ENCODE data around the gene ARL17B. TPM values are rescaled to one million over a fixed set of nuclear protein-coding genes. Genes with fewer than 3 reads are reported as not detected.
A peak's percentile ranks its signal among the peaks of the same experiment; 100 is the strongest.
"Not testable (repeated sequence)": the region's sequence is repeated elsewhere in the genome, so short reads cannot be mapped to it uniquely, and the experiment has no call there.

ARL17B gene
- total RNA-seq, 2 experiments from 2014 or later: 15.5 to 29.7 TPM

- intact Hi-C loops (cut with micrococcal nuclease; ENCODE audit: unreplicated experiment); H3K9me3 ChIP-seq (ENCODE audit: low read length); POLR2A ChIA-PET; H3K4me3 ChIP-seq (ENCODE audit: low read depth, low read length, poor library complexity, severe bottlenecking); CTCF ChIA-PET (ENCODE audit: unreplicated experiment); H3K79me2 ChIP-seq (ENCODE audit: insufficient read depth, low read depth, low read length); H3K9me2 ChIP-seq (ENCODE audit: insufficient read depth, low read length); BruUV-seq (replicated peaks); H3K36me3 ChIP-seq (ENCODE audit: insufficient read depth, low read length); H4K20me1 ChIP-seq (ENCODE audit: insufficient read depth, low read length); H3K27ac ChIP-seq (ENCODE audit: low read depth, low read length, poor library complexity, severe bottlenecking): not testable (repeated sequence)
- peak; percentile 93 for DNase-seq (ENCODE audit: low spot score)
- peaks cover 39% of the 10 kb centered on the region for H3K4me1 ChIP-seq (ENCODE audit: insufficient read depth, low read length, poor library complexity, severe bottlenecking)
- peak overlapping the region; percentile 38; the same call in 1 of the 2 replicates for H2AFZ ChIP-seq (ENCODE audit: low read length)
- H3K4me2 ChIP-seq (ENCODE audit: low read length): 0 out of 2 replicates have a peak overlapping the region, but pooled peaks have one; percentile 6
- peak; percentile 87 for TF ChIP-seq CTCF (conservative IDR thresholded peaks at IDR 0.05; ENCODE audit: low read length)
Measured at GRCh38 chr17:46286764-46287221, 74.8 kb downstream of the ARL17B start.

- H3K9me3 ChIP-seq (ENCODE audit: low read length); H3K36me3 ChIP-seq (ENCODE audit: insufficient read depth, low read length); H3K79me2 ChIP-seq (ENCODE audit: insufficient read depth, low read depth, low read length); H2AFZ ChIP-seq (ENCODE audit: low read length); H3K4me2 ChIP-seq (ENCODE audit: low read length); H4K20me1 ChIP-seq (ENCODE audit: insufficient read depth, low read length); H3K27ac ChIP-seq (ENCODE audit: low read depth, low read length, poor library complexity, severe bottlenecking); H3K9me2 ChIP-seq (ENCODE audit: insufficient read depth, low read length); BruUV-seq (replicated peaks); POLR2A ChIA-PET; H3K4me3 ChIP-seq (ENCODE audit: low read depth, low read length, poor library complexity, severe bottlenecking); CTCF ChIA-PET (ENCODE audit: unreplicated experiment); intact Hi-C loops (cut with micrococcal nuclease; ENCODE audit: unreplicated experiment); DNase-seq (ENCODE audit: low spot score): not testable (repeated sequence)
- H3K4me1 ChIP-seq (ENCODE audit: insufficient read depth, low read length, poor library complexity, severe bottlenecking): peaks cover 26% of the 10 kb centered on the region
Measured at GRCh38 chr17:46285500-46285899, 76.1 kb downstream of the ARL17B start.

GRCh38 chr17:46284467-46284866 is 77.1 kb downstream of the ARL17B start:
- POLR2A ChIA-PET; H3K9me3 ChIP-seq (ENCODE audit: low read length); H2AFZ ChIP-seq (ENCODE audit: low read length); H3K27ac ChIP-seq (ENCODE audit: low read depth, low read length, poor library complexity, severe bottlenecking); H3K4me3 ChIP-seq (ENCODE audit: low read depth, low read length, poor library complexity, severe bottlenecking); H4K20me1 ChIP-seq (ENCODE audit: insufficient read depth, low read length); H3K4me2 ChIP-seq (ENCODE audit: low read length); DNase-seq (ENCODE audit: low spot score); CTCF ChIA-PET (ENCODE audit: unreplicated experiment); H3K9me2 ChIP-seq (ENCODE audit: insufficient read depth, low read length); intact Hi-C loops (cut with micrococcal nuclease; ENCODE audit: unreplicated experiment); H3K36me3 ChIP-seq (ENCODE audit: insufficient read depth, low read length); H3K79me2 ChIP-seq (ENCODE audit: insufficient read depth, low read depth, low read length); BruUV-seq (replicated peaks): not testable (repeated sequence)
- H3K4me1 ChIP-seq (ENCODE audit: insufficient read depth, low read length, poor library complexity, severe bottlenecking): peaks cover 16% of the 10 kb centered on the region

GRCh38 chr17:46282635-46283034 is 78.9 kb downstream of the ARL17B start:
- CTCF ChIA-PET (ENCODE audit: unreplicated experiment); BruUV-seq (replicated peaks); DNase-seq (ENCODE audit: low spot score); H3K4me3 ChIP-seq (ENCODE audit: low read depth, low read length, poor library complexity, severe bottlenecking); H3K79me2 ChIP-seq (ENCODE audit: insufficient read depth, low read depth, low read length); H4K20me1 ChIP-seq (ENCODE audit: insufficient read depth, low read length); H3K9me3 ChIP-seq (ENCODE audit: low read length); H2AFZ ChIP-seq (ENCODE audit: low read length); H3K27ac ChIP-seq (ENCODE audit: low read depth, low read length, poor library complexity, severe bottlenecking); intact Hi-C loops (cut with micrococcal nuclease; ENCODE audit: unreplicated experiment); H3K4me2 ChIP-seq (ENCODE audit: low read length); H3K36me3 ChIP-seq (ENCODE audit: insufficient read depth, low read length); H3K9me2 ChIP-seq (ENCODE audit: insufficient read depth, low read length): not testable (repeated sequence)
- POLR2A ChIA-PET: interaction anchor here (0.7 kb wide), 1 partner anchor 693 kb away, joined by 3 read pairs; no protein-coding TSS in a partner anchor
- peaks cover 13% of the 10 kb centered on the region for H3K4me1 ChIP-seq (ENCODE audit: insufficient read depth, low read length, poor library complexity, severe bottlenecking)

- H3K4me3 ChIP-seq (ENCODE audit: low read depth, low read length, poor library complexity, severe bottlenecking); H3K4me1 ChIP-seq (ENCODE audit: insufficient read depth, low read length, poor library complexity, severe bottlenecking); H3K9me2 ChIP-seq (ENCODE audit: insufficient read depth, low read length); H3K36me3 ChIP-seq (ENCODE audit: insufficient read depth, low read length); H4K20me1 ChIP-seq (ENCODE audit: insufficient read depth, low read length); CTCF ChIA-PET (ENCODE audit: unreplicated experiment); POLR2A ChIA-PET; DNase-seq (ENCODE audit: low spot score); intact Hi-C loops (cut with micrococcal nuclease; ENCODE audit: unreplicated experiment); H3K27ac ChIP-seq (ENCODE audit: low read depth, low read length, poor library complexity, severe bottlenecking); H3K79me2 ChIP-seq (ENCODE audit: insufficient read depth, low read depth, low read length); H2AFZ ChIP-seq (ENCODE audit: low read length); H3K9me3 ChIP-seq (ENCODE audit: low read length); H3K4me2 ChIP-seq (ENCODE audit: low read length); BruUV-seq (replicated peaks): not testable (repeated sequence)
Measured at GRCh38 chr17:46281336-46281735, 80.2 kb downstream of the ARL17B start.

GRCh38 chr17:46276728-46277479 is 84.7 kb downstream of the ARL17B start:
- H3K4me3 ChIP-seq (ENCODE audit: low read depth, low read length, poor library complexity, severe bottlenecking); H3K27ac ChIP-seq (ENCODE audit: low read depth, low read length, poor library complexity, severe bottlenecking); BruUV-seq (replicated peaks); H3K36me3 ChIP-seq (ENCODE audit: insufficient read depth, low read length); H3K9me3 ChIP-seq (ENCODE audit: low read length); H3K4me2 ChIP-seq (ENCODE audit: low read length); intact Hi-C loops (cut with micrococcal nuclease; ENCODE audit: unreplicated experiment); H2AFZ ChIP-seq (ENCODE audit: low read length); CTCF ChIA-PET (ENCODE audit: unreplicated experiment); H3K4me1 ChIP-seq (ENCODE audit: insufficient read depth, low read length, poor library complexity, severe bottlenecking); H3K79me2 ChIP-seq (ENCODE audit: insufficient read depth, low read depth, low read length); H4K20me1 ChIP-seq (ENCODE audit: insufficient read depth, low read length); H3K9me2 ChIP-seq (ENCODE audit: insufficient read depth, low read length); DNase-seq (ENCODE audit: low spot score): not testable (repeated sequence)
- POLR2A ChIA-PET: interaction anchor here (0.5 kb wide), 1 partner anchor 60 kb away, joined by 3 read pairs; no protein-coding TSS in a partner anchor

All from OCI-LY7 (cell line).